GM20431 (cell line): Measurements from ENCODE around the gene TANGO2.
"Not testable (repeated sequence)": the region's sequence is repeated elsewhere in the genome, so short reads cannot be mapped to it uniquely, and the experiment has no call there.

Source experiments
- in situ Hi-C: fragments of 300-500 bp; cut with MseI, MboI; formaldehyde crosslinking; loops from one replicate; pipeline ENCODE4 v1.15.0; 2020; ENCODE audit warnings: low sequenced_read_pairs; ENCODE audit not compliant: unreplicated experiment

TANGO2 gene

DNA sequence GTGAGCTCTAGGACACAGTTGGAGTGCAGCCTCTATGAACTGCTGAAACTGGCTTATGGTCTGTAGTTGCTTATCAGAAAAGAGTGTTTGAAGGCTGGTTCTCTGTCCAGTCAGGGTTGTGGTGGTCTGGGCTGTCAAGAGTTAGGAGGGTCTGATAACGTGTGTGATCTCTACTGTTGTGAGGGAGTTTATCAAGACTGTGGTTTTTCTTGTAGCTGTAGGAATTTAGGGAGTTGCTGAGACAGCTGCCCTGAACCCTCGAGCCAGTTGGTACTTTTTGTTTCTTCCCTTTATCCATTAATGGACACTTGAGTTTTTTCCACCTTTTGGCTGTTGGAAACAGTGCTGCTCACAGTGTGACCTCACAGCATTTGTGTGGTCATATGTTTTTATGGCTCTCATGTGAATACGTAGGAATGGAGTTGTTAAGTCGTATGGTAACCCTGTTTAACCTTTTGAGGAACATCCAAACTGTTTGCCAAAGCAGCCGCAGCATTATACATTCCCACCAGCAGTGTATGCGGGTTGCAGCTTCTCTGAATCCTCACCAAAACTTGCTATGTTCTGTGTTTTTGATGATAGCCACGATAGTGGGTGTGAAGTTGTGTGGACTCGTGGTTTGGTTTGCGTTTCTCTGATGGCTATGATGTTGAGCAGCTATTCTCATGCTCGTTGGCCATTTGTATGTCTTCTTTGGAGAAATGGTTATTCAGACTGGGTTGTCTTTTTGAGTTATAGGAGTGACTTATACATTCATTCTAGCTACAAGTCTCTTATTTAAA, 38.3 kb downstream of the TANGO2 start:
- in situ Hi-C loops = no loop called here

DNA sequence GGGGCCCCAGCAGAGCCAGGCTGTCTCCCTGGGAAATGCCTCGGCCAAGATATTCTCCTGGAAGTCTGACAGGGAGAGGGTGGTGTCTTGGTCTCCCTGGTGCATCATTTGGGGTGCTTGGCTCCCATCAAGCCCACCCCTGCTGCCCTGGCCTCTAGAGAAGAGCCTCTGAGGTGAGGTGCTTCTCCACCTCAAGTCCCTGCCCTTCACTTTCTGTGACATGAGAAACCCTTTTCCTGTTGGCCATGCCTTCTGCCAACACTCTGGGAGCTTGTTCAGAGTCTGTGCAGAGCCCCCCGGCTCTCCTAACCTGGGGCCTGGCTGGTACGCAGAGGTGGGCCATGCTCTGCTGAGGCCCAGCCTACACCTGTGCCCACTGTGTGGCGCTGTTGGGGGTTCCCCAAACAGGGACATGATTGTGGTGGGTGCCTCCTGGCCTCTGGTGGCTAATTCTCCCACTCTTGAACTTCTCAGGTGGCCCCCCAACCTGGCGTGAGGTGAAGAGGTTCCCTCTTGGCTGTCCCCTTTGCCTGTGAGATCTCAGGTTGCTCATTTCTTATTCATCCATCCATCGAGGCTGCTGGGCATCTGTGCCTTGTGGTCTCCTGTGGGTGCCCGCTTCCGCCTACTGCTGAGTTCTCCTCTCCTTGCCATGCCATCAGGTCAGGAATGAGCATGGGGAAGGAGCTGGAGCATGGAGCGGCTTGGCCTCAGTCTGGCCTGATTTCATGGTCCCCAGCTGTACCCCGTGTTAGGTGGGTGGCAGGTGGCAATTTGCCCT, 40.0 kb downstream of the TANGO2 start:
- in situ Hi-C loops = no loop called here

DNA sequence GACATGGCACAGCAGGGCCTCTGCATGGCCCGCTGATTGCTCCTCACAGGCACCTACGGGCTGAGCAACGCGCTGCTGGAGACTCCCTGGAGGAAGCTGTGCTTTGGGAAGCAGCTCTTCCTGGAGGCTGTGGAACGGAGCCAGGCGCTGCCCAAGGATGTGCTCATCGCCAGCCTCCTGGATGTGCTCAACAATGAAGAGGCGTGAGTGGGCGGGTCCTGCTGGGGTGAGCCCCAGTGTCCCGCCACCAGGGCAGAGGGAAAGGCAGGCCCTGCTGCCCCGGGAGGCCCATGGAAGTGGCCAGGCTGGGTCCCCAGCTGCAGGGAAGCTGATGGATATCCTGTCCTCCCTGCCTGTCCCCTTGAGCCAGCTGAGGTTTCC, 40.6 kb downstream of the TANGO2 start:
- in situ Hi-C loops = no loop called here

DNA sequence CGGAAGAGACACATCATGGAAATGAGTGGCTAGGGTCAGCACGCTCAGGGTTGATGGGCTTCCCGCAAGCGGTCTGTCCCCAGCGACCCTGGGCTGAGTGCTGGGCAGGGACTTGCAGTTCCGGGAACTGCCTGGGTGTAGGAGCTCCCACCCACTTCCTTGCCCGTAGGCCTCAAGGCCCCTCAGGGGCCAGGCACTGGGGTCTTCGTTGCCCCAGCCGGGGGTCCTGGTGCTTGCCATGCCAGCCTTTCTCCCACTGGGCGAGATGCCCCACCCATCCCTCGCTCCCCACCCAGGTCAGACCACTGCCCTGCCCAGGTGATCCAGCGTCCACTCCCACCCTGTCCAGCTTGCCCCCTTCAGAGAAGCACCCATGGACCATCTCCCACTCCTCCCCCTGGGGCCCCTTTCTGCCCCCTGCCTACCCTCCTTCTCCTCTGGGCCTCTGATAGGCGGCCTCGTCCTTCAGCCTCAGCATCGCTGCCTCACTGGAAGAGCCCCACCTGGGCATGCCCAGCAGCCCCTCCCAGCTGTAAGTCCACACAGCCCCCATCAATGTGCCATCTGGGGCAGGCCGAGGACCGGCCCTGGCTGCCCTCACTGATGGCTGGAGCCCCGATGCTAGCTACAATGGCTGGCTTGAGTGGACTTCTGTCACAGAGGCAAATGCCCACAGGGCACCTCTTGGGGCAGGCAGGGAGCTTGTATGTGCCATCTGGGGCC, 41.3 kb downstream of the TANGO2 start:
- in situ Hi-C loops = no loop called here

DNA sequence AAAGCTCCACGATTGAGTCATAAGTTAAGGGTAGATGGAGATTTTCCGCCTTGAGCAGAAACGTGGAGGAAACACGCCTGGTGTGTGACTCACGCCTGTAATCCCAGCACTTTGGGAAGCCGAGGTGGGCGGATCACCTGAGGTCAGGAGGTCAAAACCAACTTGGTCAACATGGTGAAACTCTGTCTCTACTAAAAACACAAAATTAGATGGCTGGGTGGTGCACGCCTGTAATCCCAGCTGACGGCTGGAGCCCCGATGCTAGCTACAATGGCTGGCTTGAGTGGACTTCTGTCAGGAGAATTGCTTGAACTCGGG, 41.8 kb downstream of the TANGO2 start:
- in situ Hi-C loops = no loop called here

DNA sequence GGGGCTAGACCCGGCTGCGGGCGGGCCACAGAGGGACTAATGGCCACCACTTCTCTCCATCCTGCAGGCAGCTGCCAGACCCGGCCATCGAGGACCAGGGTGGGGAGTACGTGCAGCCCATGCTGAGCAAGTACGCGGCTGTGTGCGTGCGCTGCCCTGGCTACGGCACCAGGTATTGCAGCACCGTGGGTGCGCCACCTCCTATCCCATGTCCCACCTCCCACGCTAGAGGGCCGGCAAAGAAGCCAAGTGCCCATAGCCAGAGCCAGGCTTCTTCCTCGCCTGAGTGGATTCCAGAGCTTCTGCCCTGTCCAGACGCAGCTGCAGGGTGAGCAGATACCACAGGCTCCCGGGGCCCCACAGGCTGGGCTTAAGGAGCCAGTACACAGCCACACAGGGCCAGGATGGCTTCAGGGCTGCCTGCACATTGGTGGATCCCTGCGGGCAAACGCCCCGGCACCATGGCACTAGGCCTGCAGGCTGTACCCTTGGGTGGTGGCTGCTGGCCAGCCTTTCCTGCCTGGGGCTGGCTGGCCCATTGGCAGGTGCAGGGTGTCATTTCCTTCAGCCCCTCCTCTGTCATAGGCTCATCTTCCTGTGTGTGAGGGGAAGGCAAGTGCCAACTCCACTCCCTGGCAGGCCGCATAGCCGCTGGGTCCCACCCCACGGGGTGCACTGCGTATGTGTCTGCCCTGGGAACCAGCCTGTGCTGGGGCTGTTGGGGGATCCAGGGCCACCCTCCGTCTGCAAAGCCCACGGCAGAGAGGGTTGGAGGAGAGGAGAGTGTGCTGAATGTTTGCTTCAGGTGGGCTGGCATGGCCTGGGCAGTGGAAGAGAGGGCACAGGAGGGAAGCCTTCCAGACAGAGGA, 42.6 kb downstream of the TANGO2 start:
- in situ Hi-C loops = no loop called here

DNA sequence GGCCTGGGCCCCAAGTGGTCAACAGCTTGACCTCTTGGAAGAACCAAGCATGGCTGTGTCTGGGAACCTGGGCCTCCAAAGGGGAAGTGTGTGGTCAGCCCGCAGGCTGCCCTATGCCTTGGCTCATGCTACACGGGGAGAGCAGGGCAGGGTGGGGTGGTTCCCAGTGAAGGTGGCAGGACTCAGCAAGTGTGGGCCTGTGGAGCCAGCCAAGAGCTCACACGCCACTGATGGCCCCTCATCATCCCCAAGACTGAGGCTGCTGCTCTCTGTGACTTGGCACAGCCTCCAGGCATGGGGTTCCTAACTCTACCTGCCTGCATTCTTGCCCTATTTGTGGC, 43.2 kb downstream of the TANGO2 start:
- in situ Hi-C loops = no loop called here

DNA sequence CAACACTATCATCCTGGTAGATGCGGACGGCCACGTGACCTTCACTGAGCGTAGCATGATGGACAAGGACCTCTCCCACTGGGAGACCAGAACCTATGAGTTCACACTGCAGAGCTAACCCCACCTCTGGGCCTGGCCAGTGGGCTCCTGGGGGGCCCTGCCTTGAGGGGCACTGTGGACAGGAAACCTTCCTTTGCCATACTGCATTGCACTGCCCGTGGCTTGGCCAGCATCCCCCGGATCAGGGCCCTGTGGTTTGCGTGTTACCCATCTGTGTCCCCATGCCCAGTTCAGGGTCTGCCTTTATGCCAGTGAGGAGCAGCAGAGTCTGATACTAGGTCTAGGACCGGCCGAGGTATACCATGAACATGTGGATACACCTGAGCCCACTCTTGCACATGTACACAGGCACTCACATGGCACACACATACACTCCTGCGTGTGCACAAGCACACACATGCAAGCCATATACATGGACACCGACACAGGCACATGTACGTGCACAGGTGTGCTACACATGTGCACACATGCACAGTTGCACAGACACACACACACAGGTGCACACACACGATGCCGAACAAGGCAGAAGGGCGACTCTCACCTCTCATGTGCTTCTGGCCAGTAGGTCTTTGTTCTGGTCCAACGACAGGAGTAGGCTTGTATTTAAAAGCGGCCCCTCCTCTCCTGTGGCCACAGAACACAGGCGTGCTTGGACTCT, 43.8 kb downstream of the TANGO2 start:
- in situ Hi-C loops = no loop called here

DNA sequence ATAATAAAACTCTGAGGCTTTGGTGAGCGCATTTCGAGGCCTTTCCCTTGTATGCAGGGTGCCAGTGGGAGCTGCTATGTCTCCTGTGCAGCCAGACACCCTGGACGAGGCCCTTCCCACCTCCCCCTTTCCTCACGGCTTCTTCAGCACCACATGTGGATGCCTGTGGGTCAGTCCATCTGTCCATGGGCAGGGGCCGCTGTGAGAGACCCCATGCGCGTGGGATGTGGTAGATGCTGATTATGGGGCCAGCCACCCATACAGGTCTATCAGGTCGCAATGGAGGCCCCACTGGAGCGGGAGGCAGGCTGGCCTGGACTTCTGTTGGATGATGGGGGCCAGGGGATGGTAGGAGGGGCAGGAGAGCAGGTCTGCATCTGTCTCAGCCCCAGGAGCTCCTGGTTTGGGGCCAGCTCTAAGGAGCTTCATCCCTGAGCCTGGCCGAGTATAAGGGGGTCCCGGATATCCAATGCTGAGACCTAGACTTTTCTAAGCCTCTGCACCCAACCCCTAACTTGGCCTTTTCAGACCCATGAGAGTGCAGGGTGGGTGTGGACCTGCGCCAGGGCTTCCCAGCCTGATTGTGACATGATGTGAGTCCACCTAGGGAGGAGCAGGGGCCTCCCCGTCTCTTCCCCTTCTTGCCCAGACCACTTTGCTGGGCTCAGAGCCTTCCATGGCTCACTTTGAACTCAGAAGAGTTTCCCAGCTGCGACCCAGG, 45.1 kb downstream of the TANGO2 start:
- in situ Hi-C loops = no loop called here

DNA sequence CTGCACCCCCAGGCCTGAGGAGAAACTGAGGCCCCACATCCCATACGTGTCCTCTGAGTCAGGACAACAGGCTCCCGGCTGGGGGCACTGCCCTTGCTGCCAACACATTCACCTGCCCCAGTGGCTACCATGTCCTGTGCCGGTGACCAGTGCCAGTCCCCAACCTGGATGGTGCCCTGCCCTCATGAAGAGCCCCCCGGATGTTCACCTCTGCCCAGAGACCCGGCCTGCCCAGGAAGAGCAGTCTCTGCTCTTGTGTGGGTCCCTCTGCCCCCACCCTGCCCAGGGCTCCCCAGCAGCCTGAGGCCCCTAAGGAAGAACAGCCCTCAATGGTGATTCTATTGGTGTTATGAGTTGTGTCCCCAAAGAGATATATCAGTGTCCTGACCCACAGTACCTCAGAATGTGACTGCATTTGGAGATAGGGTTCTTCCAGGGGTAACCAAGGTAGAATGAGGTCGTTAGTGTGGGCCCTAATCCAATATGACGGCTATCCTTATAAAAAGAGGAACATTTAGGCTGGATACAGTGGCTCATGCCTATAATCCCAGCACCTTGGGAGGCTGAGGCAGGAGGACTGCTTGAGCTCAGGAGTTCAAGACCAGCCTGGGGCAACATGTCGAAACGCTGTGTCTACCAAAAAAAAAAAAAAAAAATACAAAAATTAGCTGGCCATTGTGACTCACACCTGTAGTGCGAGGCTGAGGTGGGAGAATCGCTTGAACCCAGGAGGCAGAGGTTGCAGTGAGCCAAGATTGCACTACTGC, 45.9 kb downstream of the TANGO2 start:
- in situ Hi-C loops = no loop called here

DNA sequence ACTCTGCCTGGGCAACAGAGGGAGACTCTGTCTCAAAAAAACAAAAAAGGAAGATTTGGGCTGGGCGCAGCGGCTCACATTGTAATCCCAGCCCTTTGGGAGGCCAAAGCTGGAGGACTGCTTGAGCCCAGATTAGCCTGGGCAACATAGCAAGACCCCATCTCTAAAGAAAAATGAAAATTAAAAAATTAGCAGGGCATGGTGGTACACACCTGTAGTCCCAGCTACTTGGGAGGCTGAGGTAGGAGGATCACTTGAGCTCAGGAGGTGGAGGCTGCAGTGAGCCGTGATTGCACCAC, 46.4 kb downstream of the TANGO2 start:
- in situ Hi-C loops = not testable (repeated sequence)

DNA sequence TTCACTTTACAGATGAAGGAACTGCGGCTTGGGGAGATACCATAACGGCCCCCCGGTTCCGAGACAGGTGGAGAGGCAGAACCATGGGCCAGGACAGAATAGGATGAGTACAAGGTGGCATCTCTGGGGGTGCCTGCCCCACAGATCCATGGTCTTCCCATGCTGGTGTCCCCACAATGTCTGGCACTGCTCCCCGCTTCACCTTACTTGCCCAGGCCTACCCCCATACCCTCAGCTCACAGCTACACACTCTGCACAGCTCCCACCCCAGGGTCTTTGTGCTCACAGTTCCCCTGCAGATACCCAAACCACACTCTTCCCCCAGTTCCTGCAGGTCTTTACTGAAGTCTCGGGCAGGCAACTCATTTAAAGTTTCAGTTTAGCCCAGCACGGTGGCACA, 47.7 kb downstream of the TANGO2 start:
- in situ Hi-C loops = no loop called here

DNA sequence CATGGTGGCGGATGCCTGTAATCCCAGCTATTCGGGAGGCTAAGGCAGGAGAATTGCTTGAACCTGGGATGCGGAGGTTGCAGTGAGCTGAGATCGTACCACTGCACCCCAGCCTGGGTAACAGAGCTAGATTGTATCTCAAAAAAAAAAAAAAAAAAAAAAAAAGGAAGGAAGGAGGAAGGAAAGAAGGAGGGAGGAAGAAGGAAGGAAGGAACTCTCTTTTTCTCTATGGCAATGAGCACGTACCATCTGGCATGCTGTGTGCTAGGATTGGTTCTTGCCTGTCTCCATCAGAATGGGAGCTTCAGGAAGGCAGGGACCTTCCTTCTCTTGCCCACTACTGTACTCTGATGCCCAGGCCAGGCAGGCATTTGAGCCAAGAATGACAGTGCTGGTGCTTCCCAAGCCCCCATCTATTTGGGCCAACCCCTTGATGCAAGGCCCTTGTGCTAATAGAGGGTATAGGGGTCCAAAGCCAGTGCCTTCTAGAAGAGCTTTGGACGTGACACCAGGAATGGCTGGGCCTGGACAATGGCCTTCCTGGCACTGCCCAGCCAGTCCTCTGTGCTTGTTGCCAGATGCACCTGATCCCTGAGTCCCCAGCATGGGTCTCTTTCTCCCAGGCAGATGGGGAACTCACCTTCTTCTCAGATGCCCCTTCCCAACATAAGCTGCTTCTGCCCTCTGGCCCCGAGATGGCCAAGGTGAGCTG, 48.6 kb downstream of the TANGO2 start:
- in situ Hi-C loops = no loop called here

DNA sequence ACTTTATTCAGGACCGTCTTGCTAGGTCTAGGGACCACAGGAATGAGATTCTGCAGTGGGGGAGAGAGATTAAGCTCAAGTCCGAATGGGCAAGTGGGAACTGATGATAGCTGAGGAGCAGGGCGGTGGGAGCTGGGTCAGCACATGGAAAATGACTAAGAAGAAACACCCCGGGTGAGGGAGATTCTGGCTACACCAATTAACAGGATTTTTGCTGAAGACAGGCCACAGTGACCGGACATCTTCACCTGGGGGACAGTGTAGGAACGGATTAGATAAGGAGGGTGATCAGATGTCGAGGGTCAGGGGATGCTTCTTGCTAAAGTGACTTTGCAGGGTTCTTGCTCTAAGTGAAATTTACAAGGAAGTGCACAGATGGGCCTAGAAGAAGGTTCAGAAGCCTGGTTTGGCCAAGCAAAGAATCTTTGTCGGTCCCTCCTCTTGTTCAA, 50.6 kb downstream of the TANGO2 start:
- in situ Hi-C loops = no loop called here

DNA sequence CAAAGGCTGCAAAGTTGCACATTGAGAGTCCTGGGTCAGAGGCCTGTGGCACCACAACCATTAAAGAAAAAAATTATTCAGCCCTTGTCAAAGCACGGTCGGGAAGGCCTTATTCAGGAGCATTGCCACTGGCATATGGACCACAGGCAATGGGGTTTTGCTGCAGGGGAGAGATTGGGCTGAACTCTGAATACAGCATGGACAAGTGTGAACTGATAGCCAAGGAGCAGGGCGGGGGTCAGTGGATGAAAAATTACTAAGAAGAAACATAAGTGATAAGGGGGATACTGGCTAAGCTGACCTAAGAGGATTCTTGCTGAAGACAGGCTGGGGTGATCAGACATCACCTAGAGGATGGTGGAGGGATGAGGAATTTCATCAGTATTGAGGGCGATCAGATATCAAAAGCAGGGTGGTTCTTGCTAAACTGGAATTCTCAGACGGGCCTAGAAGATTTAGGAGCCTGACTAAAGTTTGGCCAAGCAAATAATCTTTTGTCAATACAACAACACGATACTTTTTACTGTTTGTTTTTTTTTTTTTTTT, 55.8 kb downstream of the TANGO2 start:
- in situ Hi-C loops = no loop called here

DNA sequence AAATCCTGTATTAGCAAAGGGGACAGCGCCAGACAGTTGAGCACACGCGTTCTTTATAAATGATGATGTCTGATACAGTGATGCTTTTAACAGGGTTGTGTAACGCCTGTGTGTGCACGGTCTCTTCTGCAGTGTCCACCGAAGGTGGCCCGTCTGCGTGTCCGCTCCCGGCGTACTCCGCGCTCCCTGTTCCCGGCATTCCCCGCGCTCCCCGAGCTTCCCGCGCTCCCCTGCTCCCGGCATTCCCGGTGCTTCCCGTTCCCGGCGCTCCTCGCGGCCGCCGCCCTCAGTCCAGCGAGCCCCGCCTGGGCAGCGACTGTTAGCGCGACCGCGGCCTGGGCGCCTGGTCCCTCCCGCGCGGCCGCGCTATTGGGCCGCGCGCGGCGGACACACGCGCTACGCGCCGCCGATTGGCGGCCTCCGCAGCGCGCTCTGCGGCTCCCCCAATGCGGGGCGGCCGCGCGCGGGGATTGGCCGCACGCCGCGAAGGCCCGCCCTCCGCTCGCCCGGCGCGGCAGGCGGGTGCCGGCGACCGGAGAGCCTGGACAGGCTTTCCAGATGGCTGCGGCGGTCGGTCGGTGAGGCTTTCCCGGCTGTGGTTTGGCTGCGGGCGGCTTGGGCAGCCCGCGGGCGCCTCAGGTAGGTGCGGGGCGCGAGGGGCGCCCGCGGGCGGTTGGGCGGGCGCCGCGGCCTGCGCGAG, 59.0 kb downstream of the TANGO2 start, which contains the start of gene DGCR8:
Gene DGCR8 (plus strand): TSS at position 497 of the 700 bp plus-strand sequence. CDS start 5,723 bp downstream, outside the sequence.
- in situ Hi-C loops = no loop called here

DNA sequence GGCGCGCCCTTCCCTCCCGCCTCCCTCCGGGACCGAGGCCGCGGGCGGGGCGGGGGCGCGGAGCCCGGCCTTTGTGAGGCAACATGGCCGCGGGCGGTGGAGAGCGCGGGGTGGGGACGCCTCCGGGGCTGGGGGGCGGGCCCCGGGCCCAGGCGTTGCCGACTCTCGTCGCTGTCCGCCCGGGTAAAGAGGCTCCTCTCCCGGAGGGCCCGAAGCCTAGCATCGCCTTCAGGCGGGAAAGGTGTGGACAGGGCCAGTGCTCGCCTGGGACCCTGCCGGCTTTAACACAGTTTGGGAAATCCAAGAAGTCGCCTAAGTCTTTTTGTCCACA, 59.5 kb downstream of the TANGO2 start:
- in situ Hi-C loops = no loop called here
